PC-3 (cell line): ENCODE data around the gene MED12. TPM values are rescaled to one million over a fixed set of nuclear protein-coding genes. Genes with fewer than 3 reads are reported as not detected.

Experiments
- ATAC-seq: fragments of 200-7000 bp; cut with Tn5 transposase; 2 replicates; pipeline ENCODE4 v1.9.1; 2020; ENCODE audit warnings: mild to moderate bottlenecking, moderate library complexity
- BruUV-seq: library from RNA; stranded (reverse); fragments of 400-500 nt; replicated peaks from 2 replicates; lab custom pipeline; 2021; lab: Mats Ljungman, UMichigan
- CTCF ChIA-PET: fragments of 300-600 bp; sonication (Branson Sonifier 250); formaldehyde crosslinking; loops from one replicate; lab custom pipeline; 2022; ENCODE audit warnings: antibody characterized with exemption; lab: Charles Lee
- POLR2A ChIA-PET: fragments of 300-600 bp; sonication (Branson Sonifier 250); formaldehyde crosslinking; loops from one replicate; lab custom pipeline; 2022; ENCODE audit warnings: antibody characterized with exemption; ENCODE audit not compliant: unreplicated experiment; lab: Charles Lee
- DNase-seq: peaks from one replicate; pipeline ENCODE4 v3.0.0-alpha.2; 2015
- H2AFZ ChIP-seq: fragments of 300-600 bp; sonication (generic); 2 replicates; pipeline ENCODE4 v1.6.0; 2016; ENCODE audit warnings: antibody characterized with exemption, low read length
- H3F3A ChIP-seq: fragments of 300-600 bp; sonication (generic); one replicate; pipeline ENCODE4 v1.6.0; 2017; ENCODE audit warnings: antibody characterized with exemption, low read length, control low read depth, mild to moderate bottlenecking; ENCODE audit not compliant: unreplicated experiment
- H3K27ac ChIP-seq: fragments of 300-600 bp; sonication (generic); 2 replicates; pipeline ENCODE4 v1.5.1; 2016; ENCODE audit warnings: mild to moderate bottlenecking, low read length
- H3K27me3 ChIP-seq: fragments of 300-600 bp; sonication (generic); 2 replicates; pipeline ENCODE4 v1.6.1; 2016; ENCODE audit warnings: low read length, mixed read lengths
- H3K36me3 ChIP-seq: fragments of 300-600 bp; sonication (generic); 2 replicates; pipeline ENCODE4 v1.6.1; 2016; ENCODE audit warnings: low read depth, mixed run types, low read length, mixed read lengths
- H3K4me1 ChIP-seq: fragments of 300-600 bp; sonication (generic); 2 replicates; pipeline ENCODE4 v1.5.1; 2016; ENCODE audit warnings: low read length; ENCODE audit not compliant: insufficient read depth
- H3K4me2 ChIP-seq: fragments of 300-600 bp; sonication (generic); 2 replicates; pipeline ENCODE4 v1.6.0; 2016; ENCODE audit warnings: low read length
- H3K4me3 ChIP-seq: fragments of 300-600 bp; sonication (generic); 2 replicates; pipeline ENCODE4 v1.5.1; 2016; ENCODE audit warnings: mild to moderate bottlenecking, low read length, mixed read lengths
- H3K79me2 ChIP-seq: fragments of 300-600 bp; sonication (generic); 2 replicates; pipeline ENCODE4 v1.6.1; 2017; ENCODE audit warnings: low read length, mixed read lengths
- H3K9ac ChIP-seq: fragments of 300-600 bp; sonication (generic); 2 replicates; pipeline ENCODE4 v1.6.0; 2016; ENCODE audit warnings: mild to moderate bottlenecking, low read length
- H3K9me2 ChIP-seq: fragments of 300-600 bp; sonication (generic); replicated peaks from 2 replicates; pipeline ENCODE4 v1.6.1; 2016; ENCODE audit warnings: mixed run types, low read length, mixed read lengths
- H3K9me3 ChIP-seq: fragments of 300-600 bp; sonication (generic); 2 replicates; pipeline ENCODE4 v1.6.1; 2016; ENCODE audit warnings: low read length, mixed read lengths
- H4K20me1 ChIP-seq: fragments of 300-600 bp; sonication (generic); 2 replicates; pipeline ENCODE4 v1.6.1; 2016; ENCODE audit warnings: low read length, mixed read lengths
- EZH2 ChIP-seq: fragments of 300-600 bp; sonication (generic); IDR thresholded peaks from one replicate; pipeline ENCODE4 v1.6.1; 2017; ENCODE audit warnings: antibody characterized with exemption, mild to moderate bottlenecking, low read length; ENCODE audit not compliant: unreplicated experiment
- EZH2phosphoT487 ChIP-seq: fragments of 300-600 bp; sonication (generic); IDR thresholded peaks from 2 replicates; pipeline ENCODE4 v1.6.1; 2018; ENCODE audit warnings: mild to moderate bottlenecking, antibody characterized with exemption, low read length, borderline replicate concordance
- intact Hi-C: fragments of 100-400 bp; cut with micrococcal nuclease; formaldehyde crosslinking; loops from 2 replicates; pipeline ENCODE4 v1.9.0; 2023
- total RNA-seq: library from RNA; depleted of rRNA; stranded (reverse); fragments of >200 nt; gene quantifications from 2 replicates; pipeline ENCODE4 v1.2.3, GENCODE V29; 2014
- TF ChIP-seq, protein P1 (sequence below): fragments of 300-600 bp; sonication (generic); conservative IDR thresholded peaks from 2 replicates; pipeline ENCODE4 v1.5.1; 2017; ENCODE audit warnings: antibody characterized with exemption, low read depth, mild to moderate bottlenecking, low read length

Gene MED12
- total RNA-seq, 1 experiment from 2014 or later: 45.8 TPM

DNA sequence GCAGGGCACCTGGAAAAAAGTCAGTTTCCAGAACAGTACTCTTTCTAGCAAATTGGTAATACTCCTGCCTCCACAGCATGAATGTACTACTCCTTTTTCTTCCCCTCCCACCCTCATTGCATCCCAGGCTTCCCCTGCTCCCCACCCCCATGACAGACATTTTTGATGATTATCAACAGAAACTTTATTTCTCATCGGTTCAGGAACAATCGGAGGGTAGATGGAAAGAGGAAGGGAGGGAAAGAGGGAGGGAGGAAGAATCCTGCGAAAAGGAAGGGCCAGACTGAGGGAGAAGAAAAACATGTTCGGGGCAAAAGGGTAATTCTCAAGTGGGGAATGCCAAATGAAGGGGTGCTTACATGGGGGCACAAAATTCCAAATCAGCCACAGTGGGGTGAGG, 11.2 kb upstream of the MED12 start:
- no peak for ATAC-seq

DNA sequence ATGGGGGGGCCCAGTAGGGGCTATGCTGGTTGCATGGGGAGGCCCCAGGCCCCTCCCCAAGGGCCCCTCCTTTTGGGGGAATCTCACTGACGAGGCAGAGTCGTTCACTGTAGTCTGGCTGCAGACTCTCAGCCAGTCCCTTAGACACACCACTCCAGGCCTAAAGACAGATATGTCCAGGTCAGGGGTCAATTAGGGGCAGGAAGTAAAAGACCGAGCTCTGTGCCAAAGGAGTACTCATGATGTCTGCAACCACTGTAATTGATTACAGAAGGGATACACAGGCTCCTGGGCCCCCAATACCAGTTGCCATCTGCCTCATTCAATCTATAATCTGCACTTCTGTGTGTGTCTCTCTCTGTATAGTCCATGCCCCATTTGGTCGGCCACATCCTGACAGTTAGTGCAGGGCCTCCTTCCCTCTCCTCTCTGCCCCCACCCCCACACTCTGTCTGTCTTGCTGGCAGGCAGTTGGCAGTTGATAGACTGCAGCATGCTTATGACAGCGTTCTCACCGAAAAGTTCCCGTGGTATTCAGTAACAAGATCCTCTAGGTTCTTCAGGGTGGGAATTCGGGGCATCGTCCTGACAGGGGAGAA, 10.5 kb upstream of the MED12 start:
- no peak overlapping the region for H3K4me2 ChIP-seq
- CTCF ChIA-PET: no interaction called here
- H3K4me3 ChIP-seq: no peak overlapping the region
- ATAC-seq (no peak), DNase-seq (no peak)
- H3K9me2 ChIP-seq: no peaks in the 10 kb centered on the region
- no peaks in the 10 kb centered on the region for H3K4me1 ChIP-seq
- POLR2A ChIA-PET: no interaction called here
- intact Hi-C loops: no loop called here
- no peaks in the 10 kb centered on the region for H3K27me3 ChIP-seq
- no peak overlapping the region for H3K9ac ChIP-seq
- no TSS peak for BruUV-seq
- no peaks in the 10 kb centered on the region for H3F3A ChIP-seq
- H3K36me3 ChIP-seq: no peaks in the 10 kb centered on the region
- H3K79me2 ChIP-seq: no peaks in the 10 kb centered on the region
- no peaks in the 10 kb centered on the region for H3K9me3 ChIP-seq
- H4K20me1 ChIP-seq: no peaks in the 10 kb centered on the region
- TF ChIP-seq, protein P1, sequence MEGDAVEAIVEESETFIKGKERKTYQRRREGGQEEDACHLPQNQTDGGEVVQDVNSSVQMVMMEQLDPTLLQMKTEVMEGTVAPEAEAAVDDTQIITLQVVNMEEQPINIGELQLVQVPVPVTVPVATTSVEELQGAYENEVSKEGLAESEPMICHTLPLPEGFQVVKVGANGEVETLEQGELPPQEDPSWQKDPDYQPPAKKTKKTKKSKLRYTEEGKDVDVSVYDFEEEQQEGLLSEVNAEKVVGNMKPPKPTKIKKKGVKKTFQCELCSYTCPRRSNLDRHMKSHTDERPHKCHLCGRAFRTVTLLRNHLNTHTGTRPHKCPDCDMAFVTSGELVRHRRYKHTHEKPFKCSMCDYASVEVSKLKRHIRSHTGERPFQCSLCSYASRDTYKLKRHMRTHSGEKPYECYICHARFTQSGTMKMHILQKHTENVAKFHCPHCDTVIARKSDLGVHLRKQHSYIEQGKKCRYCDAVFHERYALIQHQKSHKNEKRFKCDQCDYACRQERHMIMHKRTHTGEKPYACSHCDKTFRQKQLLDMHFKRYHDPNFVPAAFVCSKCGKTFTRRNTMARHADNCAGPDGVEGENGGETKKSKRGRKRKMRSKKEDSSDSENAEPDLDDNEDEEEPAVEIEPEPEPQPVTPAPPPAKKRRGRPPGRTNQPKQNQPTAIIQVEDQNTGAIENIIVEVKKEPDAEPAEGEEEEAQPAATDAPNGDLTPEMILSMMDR: no peak
- TF ChIP-seq EZH2phosphoT487: no peak
- no peak for TF ChIP-seq EZH2
- H2AFZ ChIP-seq: no peak overlapping the region
- H3K27ac ChIP-seq: no peak overlapping the region

More for the DNA sequence above, 11.2 kb upstream of the MED12 start:
- TF ChIP-seq, protein P1: no peak
- TF ChIP-seq EZH2: no peak
- TF ChIP-seq EZH2phosphoT487: no peak
- H3F3A ChIP-seq: no peaks in the 10 kb centered on the region
- intact Hi-C loops: no loop called here
- no peak overlapping the region for H3K27ac ChIP-seq
- no peak for DNase-seq
- no peak overlapping the region for H3K4me3 ChIP-seq
- no peaks in the 10 kb centered on the region for H4K20me1 ChIP-seq
- H3K9ac ChIP-seq: no peak overlapping the region
- no peaks in the 10 kb centered on the region for H3K9me3 ChIP-seq
- H3K27me3 ChIP-seq: no peaks in the 10 kb centered on the region
- H3K79me2 ChIP-seq: no peaks in the 10 kb centered on the region
- ChIA-PET CTCF (no interaction called here), POLR2A (no interaction called here)
- no peaks in the 10 kb centered on the region for H3K9me2 ChIP-seq
- no peaks in the 10 kb centered on the region for H3K36me3 ChIP-seq
- BruUV-seq: no TSS peak
- H2AFZ ChIP-seq: no peak overlapping the region
- H3K4me2 ChIP-seq: no peak overlapping the region
- H3K4me1 ChIP-seq: no peaks in the 10 kb centered on the region

DNA sequence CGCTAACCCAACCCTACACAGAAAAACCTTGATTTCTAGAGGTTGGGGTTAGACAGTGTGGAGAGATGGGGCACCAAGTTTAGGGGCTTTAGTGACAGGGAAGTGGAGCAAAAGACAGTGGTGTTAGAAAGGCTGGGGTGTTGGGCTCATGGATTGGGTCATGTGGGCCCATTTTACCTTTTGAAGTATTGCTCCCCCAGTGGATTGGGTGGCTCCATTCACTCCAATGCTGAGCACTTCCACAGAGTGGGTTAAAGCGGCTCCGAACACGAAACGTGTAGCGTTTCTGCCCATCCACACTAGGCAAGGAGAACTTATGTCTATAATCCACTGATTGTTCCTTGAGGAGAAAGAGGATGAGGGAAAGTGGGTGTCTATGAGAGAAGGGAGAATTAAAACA, 9.3 kb upstream of the MED12 start:
- Histone ChIP-seq H3K36me3 (no peaks in the 10 kb centered on the region), H3K4me3 (no peak overlapping the region), H3K27me3 (no peaks in the 10 kb centered on the region), H3K27ac (no peak overlapping the region), H3F3A (no peaks in the 10 kb centered on the region), H3K9me3 (no peaks in the 10 kb centered on the region), H3K79me2 (no peaks in the 10 kb centered on the region), H3K9ac (no peak overlapping the region), H3K9me2 (no peaks in the 10 kb centered on the region), H2AFZ (no peak overlapping the region), H4K20me1 (no peaks in the 10 kb centered on the region), H3K4me2 (no peak overlapping the region), H3K4me1 (no peaks in the 10 kb centered on the region)
- DNase-seq: no peak
- intact Hi-C loops: no loop called here
- BruUV-seq: no TSS peak
- ChIA-PET POLR2A (no interaction called here), CTCF (interaction anchor here (0.7 kb wide), 1 partner anchor 340 kb away, joined by 6 read pairs; no protein-coding TSS in a partner anchor)
- ATAC-seq: no peak
- TF ChIP-seq, protein P1: no peak
- TF ChIP-seq EZH2phosphoT487 (no peak), EZH2 (no peak)
